Activated naive CD8-positive, alpha-beta T cell treated with anti-CD3 and anti-CD28 coated beads, Interleukin-2, amount 10 ng/mL, durations not matched to agents 7 days and 5 days (primary cell): ENCODE measurements around the gene CDK10. TPM values are rescaled to one million over a fixed set of nuclear protein-coding genes. Genes with fewer than 3 reads are reported as not detected.

Experiments
- ATAC-seq: fragments of 150-1000 bp; cut with Tn5 transposase; one replicate; pipeline ENCODE4 v1.10.0; 2021; ENCODE audit warnings: low read depth, moderate library complexity
- POLR2A ChIA-PET: fragments of 350-600 bp; sonication (Branson Sonifier 250); formaldehyde crosslinking; loops from one replicate; lab custom pipeline; 2021; ENCODE audit warnings: antibody characterized with exemption; lab: Charles Lee
- DNase-seq: peaks from one replicate; pipeline ENCODE4 v3.0.0; 2021
- H3K27ac Mint-ChIP-seq: one replicate; pipeline ENCODE4 v1.8.0; 2022; ENCODE audit warnings: mild to moderate bottlenecking, mixed read lengths
- H3K27me3 Mint-ChIP-seq: one replicate; pipeline ENCODE4 v1.8.0; 2022; ENCODE audit warnings: mild to moderate bottlenecking, moderate library complexity, mixed read lengths
- H3K36me3 Mint-ChIP-seq: one replicate; pipeline ENCODE4 v1.8.0; 2021; ENCODE audit warnings: mild to moderate bottlenecking, mixed read lengths
- H3K4me1 Mint-ChIP-seq: one replicate; pipeline ENCODE4 v1.8.0; 2021; ENCODE audit warnings: mixed read lengths
- H3K4me3 Mint-ChIP-seq: one replicate; pipeline ENCODE4 v1.8.0; 2022; ENCODE audit warnings: mild to moderate bottlenecking, moderate library complexity, mixed read lengths
- H3K9me3 Mint-ChIP-seq: one replicate; pipeline ENCODE4 v1.8.0; 2021; ENCODE audit warnings: mixed read lengths
- total RNA-seq, 2 experiments: library from RNA; stranded (reverse); gene quantifications; one replicate each; pipeline ENCODE4 v1.2.3, GENCODE V29; 2021

Gene CDK10
- total RNA-seq, 2 experiments from 2014 or later, result 103 to 104 TPM

DNA sequence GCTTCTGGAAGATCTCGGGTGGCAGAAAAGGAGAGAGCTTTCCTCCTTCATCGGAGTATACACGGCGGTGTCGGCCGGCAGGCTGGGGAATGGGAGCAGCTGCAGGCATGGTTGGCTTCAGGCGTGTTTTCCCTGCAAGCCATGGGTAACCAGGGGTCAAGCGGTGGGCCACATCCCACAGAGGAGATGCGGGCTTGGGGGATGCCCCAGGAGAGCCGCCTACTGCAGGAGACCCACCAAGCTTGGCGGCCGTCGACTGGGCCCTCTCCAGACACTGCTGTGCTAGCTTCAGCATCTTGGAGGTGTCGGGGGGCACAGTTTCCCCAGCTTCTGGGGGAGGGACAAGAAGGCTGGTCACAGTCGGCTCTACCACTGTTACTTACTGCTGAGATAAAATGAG is 30.0 kb downstream of the CDK10 start:
- Mint-ChIP-seq H3K4me1 (peaks cover 20% of the 10 kb centered on the region), H3K27me3 (no peaks in the 10 kb centered on the region), H3K4me3 (no peak overlapping the region), H3K9me3 (peaks cover 1% of the 10 kb centered on the region), H3K36me3 (peaks cover 5% of the 10 kb centered on the region), H3K27ac (no peak overlapping the region)
- ATAC-seq (no peak), DNase-seq (no peak)
- POLR2A ChIA-PET, result interaction anchor here (1.0 kb wide), 1 partner anchor 10 kb away, joined by 4 read pairs; no protein-coding TSS in a partner anchor

DNA sequence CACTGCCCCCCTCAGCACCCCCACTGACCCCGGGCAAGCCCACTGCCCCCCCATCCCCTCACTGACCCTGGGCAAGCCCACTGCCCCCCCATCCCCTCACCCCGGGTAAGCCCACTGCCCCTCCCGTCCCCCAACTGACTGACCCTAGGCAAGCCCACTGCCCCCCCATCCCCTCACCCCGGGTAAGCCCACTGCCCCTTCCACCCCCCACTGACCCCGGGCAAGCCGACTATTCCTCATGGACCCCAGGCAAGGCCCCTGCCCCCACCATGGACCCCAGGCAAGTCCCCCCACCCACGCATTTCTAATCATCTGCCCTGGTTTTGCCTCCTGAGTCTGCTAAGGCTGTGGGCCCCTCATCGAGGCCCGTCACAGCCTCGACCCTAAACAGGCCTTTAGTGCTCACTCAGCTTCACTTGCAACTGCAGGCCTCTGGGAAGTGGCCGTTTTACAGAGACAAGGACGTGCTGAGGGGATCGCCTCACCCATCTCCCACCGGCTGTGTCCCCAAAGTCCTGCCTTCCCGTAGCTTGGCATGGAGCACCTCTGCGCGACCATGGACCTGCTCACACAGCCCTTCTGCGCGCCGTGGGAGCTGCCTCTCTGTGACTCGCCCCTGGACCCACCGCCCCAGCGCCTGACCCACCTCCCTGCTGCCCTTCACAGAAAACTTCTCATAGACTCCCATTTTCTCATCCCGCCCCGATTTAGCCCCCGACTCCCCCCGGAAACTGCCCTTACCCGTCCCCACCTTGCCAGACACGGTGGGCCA is 30.6 kb downstream of the CDK10 start:
- POLR2A ChIA-PET, result interaction anchor here (1.0 kb wide), 1 partner anchor 11 kb away, joined by 4 read pairs; no protein-coding TSS in a partner anchor
- no peak for DNase-seq
- peaks cover 20% of the 10 kb centered on the region for H3K4me1 Mint-ChIP-seq
- H3K27me3 Mint-ChIP-seq, result no peaks in the 10 kb centered on the region
- H3K4me3 Mint-ChIP-seq, result no peak overlapping the region
- peak overlapping the region; percentile 54 for H3K27ac Mint-ChIP-seq
- H3K36me3 Mint-ChIP-seq, result peaks cover 5% of the 10 kb centered on the region
- ATAC-seq, result no peak
- peaks cover 1% of the 10 kb centered on the region for H3K9me3 Mint-ChIP-seq

DNA sequence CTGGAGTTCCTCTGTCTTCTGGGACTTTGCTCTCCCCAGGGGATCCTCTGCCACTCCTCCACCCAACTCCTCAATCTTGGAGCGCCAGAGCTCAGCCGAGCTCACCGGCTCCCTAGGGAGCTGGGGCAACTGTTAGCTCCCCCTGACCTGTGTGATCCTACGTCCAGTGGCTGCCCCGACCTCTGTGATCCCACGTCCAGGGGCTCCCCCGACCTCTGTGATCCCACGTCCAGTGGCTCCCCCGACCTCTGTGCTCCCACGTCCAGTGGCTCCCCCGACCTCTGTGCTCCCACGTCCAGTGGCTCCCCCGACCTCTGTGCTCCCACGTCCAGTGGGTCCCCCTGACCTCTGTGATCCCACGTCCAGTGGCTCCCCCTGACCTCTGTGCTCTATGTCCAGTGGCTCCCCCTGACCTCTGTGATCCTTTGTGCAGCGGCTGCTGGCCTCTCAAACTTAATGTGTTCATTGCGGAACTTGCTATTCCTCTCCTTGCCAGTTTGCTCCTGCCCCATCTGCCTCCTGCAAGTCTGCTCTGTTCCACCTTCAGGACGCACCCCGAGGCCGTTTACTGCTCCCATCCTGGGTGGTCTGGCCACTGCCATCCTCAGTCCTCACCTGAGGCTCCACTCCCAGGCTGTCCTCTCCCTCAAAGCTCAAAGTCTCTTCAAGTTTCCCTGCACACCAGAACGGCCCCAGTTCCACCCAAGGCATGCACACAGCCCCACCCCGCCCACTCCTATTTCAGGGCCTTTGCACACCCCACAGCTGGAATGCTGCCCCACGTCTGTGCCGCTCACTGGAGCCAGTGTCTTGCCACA is 31.4 kb downstream of the CDK10 start:
- H3K4me1 Mint-ChIP-seq, result peaks cover 23% of the 10 kb centered on the region
- H3K36me3 Mint-ChIP-seq, result peaks cover 10% of the 10 kb centered on the region
- H3K27ac Mint-ChIP-seq, result peak overlapping the region; percentile 7
- H3K4me3 Mint-ChIP-seq, result no peak overlapping the region
- peaks cover 1% of the 10 kb centered on the region for H3K9me3 Mint-ChIP-seq
- ATAC-seq, result no peak
- POLR2A ChIA-PET, result no interaction called here
- H3K27me3 Mint-ChIP-seq, result no peaks in the 10 kb centered on the region
- DNase-seq, result no peak

DNA sequence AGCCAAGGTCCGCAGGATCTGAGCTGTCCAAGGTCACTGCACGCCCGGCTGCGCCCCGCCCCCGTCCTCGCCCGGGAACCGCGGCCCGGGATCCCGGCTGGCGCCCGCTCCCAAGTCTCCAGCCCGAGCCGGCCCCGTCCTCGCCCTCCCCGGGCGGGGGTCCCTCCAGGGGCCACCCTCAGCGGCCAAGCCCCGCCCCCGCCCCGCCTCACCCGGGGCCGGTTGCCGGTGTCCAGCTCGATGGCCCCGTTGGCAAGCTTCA is 34.0 kb downstream of the CDK10 start:
- no peak for DNase-seq

DNA sequence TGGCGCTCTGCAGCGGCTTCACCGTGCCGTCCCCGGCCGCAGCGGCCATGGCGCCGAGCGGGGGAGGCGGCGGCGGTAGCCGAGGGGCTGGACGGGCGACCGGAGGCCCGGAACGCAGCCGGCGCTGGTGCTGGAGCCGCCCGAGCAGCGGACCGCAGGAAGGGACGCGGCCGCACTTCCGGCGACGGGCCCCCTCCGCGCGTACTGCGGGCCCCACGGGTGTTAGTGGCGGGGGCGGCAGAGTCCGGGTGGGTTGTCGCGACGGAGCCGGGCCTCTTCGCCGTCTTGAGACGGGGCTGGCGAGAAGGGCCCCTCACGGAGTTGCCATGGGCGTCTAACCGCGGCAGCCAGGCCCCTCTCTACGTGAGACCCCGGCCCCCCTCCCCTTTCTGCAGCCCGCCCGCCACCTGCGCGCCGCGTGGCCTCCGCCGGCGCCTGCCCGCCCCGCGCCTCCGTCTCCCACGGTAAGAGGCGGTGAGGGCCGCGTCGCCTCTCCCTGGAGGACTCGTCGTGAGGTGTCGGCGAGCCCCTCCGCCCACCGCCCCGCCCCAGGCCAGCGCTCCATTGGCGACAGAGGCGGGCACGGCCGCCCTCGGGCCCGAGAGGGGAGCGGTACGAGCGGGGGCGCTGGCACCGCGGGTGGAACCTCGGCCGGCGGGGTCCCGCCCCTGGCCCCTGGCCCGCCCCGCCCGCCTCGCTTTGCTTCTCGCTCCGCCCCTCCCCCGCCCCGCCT is 34.5 kb downstream of the CDK10 start, which contains the start of the genes VPS9D1 and ZNF276:
Gene VPS9D1, minus strand, starts transcription at position 86 of the 733 bp plus-strand sequence. Its CDS starts 37 bp downstream, at position 49.
Gene ZNF276, plus strand, starts transcription at position 725 of the 733 bp plus-strand sequence. CDS start 104 bp downstream, outside the sequence.
- H3K4me1 Mint-ChIP-seq, result peaks cover 32% of the 10 kb centered on the region
- H3K9me3 Mint-ChIP-seq, result no peaks in the 10 kb centered on the region
- DNase-seq (peak; percentile 90), ATAC-seq (peak; percentile 37)
- no peaks in the 10 kb centered on the region for H3K27me3 Mint-ChIP-seq
- peaks cover 12% of the 10 kb centered on the region for H3K36me3 Mint-ChIP-seq
- peak within 1 kb of the TSS; percentile 97 for H3K27ac Mint-ChIP-seq
- POLR2A ChIA-PET, result interaction anchor here (1.0 to 2.4 kb wide), 5 partner anchors 16 to 153 kb away, joined by 3 to 7 read pairs (median 4); partner anchors contain the start of genes SPATA2L and TCF25
- H3K4me3 Mint-ChIP-seq, result peak within 1 kb of the TSS; percentile 99

More for the DNA sequence above, 34.0 kb downstream of the CDK10 start:
- Mint-ChIP-seq H3K36me3 (peaks cover 12% of the 10 kb centered on the region), H3K27me3 (no peaks in the 10 kb centered on the region), H3K4me1 (peaks cover 32% of the 10 kb centered on the region), H3K27ac (peak overlapping the region; percentile 69), H3K9me3 (no peaks in the 10 kb centered on the region), H3K4me3 (peak overlapping the region; percentile 72)
- no peak for ATAC-seq
- POLR2A ChIA-PET, result interaction anchor here (1.0 to 2.4 kb wide), 5 partner anchors 17 to 153 kb away, joined by 3 to 7 read pairs (median 4); partner anchors contain the start of genes SPATA2L and TCF25

DNA sequence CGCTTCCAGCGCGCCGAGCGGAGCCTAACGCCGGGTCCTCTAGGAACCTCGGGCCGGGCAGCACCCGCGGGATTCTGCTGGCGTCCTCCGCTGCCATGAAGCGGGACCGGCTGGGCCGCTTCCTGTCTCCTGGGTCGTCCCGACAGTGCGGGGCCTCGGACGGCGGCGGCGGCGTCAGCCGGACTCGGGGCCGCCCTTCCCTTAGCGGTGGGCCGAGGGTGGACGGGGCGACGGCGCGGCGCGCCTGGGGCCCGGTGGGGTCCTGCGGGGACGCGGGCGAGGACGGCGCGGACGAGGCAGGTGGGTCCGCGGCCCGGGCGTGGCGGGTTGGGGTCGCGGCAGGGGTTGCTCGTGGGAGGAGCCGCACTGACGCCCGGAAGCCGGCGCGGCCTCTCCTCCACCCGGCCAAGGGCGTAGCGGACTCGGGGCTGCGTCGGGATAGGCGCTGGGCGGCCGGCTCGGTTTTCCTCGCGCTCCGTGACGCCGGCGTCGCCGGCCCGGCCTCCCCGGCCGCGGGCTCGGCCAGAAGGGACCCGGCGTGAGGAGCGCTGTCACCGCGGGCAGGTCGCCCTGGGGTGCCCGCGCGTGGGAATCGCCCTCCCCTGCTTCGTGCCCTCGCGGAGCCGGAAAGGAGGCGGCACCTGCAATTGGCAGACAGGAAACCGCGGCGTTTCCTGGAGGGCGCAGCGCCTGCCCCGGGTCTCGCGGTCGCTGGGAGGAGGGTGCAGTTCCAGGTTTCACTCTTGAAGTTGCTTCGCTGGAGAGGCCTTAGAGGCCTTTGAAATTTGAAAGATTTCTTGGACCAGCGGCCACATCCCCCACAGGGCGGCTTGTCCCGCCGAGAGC is 35.3 kb downstream of the CDK10 start:
- POLR2A ChIA-PET, result interaction anchor here (0.6 to 3.5 kb wide), 6 partner anchors 16 to 245 kb away, joined by 3 to 33 read pairs (median 6); partner anchors contain the start of gene SPATA2L
- Mint-ChIP-seq H3K4me3 (peak overlapping the region; percentile 99), H3K4me1 (peaks cover 33% of the 10 kb centered on the region), H3K36me3 (peaks cover 12% of the 10 kb centered on the region), H3K27ac (peak overlapping the region; percentile 97), H3K9me3 (no peaks in the 10 kb centered on the region), H3K27me3 (no peaks in the 10 kb centered on the region)
- ATAC-seq (peak; percentile 19), DNase-seq (peak; percentile 86)

DNA sequence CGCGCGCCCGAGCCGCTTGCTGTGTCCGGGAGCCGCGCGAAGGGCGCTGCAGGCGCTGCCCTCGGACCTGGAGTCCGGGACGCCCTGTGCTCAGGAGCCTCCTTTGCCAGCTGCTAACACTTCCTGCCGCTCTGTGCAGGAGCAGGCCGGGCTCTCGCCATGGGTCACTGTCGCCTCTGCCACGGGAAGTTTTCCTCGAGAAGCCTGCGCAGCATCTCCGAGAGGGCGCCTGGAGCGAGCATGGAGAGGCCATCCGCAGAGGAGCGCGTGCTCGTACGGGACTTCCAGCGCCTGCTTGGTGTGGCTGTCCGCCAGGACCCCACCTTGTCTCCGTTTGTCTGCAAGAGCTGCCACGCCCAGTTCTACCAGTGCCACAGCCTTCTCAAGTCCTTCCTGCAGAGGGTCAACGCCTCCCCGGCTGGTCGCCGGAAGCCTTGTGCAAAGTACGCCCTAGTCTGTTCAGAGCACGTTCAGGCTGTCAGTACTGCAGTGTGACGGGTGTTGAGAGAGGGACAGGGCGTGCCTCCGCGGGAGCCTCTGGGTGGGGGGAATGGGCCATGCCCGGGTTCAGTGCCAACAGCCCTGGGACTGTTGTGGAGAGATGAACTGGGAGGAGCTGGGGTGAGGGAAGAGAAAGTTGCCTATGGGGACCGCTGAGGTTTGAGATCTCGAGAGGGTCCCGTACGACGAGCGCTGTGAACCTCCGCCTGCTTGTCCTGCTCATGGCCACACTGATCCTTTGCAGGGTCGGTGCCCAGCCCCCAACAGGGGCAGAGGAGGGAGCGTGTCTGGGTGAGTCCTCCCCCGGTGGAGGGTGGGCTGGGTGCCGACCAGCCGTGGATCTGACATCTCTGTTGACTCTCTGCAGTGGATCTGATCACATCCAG is 36.1 kb downstream of the CDK10 start:
- Mint-ChIP-seq H3K4me3 (peak overlapping the region; percentile 99), H3K4me1 (peaks cover 42% of the 10 kb centered on the region), H3K9me3 (no peaks in the 10 kb centered on the region), H3K36me3 (peaks cover 16% of the 10 kb centered on the region), H3K27me3 (no peaks in the 10 kb centered on the region), H3K27ac (peak overlapping the region; percentile 97)
- POLR2A ChIA-PET, result interaction anchor here (0.6 to 3.5 kb wide), 12 partner anchors 9 to 246 kb away, joined by 3 to 33 read pairs (median 6); partner anchors contain the start of genes CHMP1A, SPATA2L, SPATA33 and TCF25
- ATAC-seq, result peak; percentile 46
- peak; percentile 79 for DNase-seq

DNA sequence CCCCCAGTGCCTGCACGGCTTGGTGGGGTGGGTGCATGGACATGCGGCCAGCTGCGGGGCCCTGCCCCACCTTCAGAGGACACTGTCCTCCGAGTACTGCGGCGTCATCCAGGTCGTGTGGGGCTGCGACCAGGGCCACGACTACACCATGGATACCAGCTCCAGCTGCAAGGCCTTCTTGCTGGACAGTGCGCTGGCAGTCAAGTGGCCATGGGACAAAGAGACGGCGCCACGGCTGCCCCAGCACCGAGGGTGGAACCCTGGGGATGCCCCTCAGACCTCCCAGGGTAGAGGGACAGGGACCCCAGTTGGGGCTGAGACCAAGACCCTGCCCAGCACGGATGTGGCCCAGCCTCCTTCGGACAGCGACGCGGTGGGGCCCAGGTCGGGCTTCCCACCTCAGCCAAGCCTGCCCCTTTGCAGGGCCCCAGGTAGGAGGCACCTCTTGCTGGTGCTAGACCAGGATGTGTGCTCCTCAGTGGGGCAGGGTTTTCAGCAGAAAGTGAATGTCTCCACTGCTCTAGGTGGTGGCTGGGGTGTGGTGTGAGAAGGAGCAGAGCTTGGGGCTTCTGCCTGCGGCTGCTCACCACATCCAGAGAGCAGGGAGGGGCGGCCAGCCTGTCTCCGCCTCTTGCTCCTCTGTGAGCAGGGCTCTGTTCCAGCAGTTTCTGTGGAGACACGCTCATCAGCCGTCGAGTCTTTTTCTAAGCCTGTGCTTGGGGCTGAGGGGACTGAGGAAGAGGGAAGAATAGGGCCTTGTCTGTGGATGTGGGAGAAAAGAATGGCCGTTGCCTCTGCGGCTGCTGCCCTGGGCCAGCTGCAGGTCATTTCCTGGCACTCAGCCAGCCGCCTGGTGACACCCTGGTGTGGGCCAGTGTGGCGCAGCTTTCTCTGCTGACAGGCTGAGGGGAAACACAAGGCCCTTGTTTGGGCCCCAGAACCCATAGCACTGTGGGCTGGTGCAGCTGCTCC is 37.1 kb downstream of the CDK10 start:
- ATAC-seq (peak; percentile 63), DNase-seq (peak; percentile 86)
- POLR2A ChIA-PET, result interaction anchor here (1.0 to 3.5 kb wide), 21 partner anchors 9 to 216 kb away, joined by 3 to 33 read pairs (median 6); partner anchors contain the start of genes CDK10, CHMP1A, SPATA2L and SPATA33
- peaks cover 39% of the 10 kb centered on the region for H3K4me1 Mint-ChIP-seq
- H3K4me3 Mint-ChIP-seq, result peak overlapping the region; percentile 99
- H3K36me3 Mint-ChIP-seq, result peaks cover 16% of the 10 kb centered on the region
- H3K27ac Mint-ChIP-seq, result peak overlapping the region; percentile 97
- H3K27me3 Mint-ChIP-seq, result no peaks in the 10 kb centered on the region
- H3K9me3 Mint-ChIP-seq, result no peaks in the 10 kb centered on the region

DNA sequence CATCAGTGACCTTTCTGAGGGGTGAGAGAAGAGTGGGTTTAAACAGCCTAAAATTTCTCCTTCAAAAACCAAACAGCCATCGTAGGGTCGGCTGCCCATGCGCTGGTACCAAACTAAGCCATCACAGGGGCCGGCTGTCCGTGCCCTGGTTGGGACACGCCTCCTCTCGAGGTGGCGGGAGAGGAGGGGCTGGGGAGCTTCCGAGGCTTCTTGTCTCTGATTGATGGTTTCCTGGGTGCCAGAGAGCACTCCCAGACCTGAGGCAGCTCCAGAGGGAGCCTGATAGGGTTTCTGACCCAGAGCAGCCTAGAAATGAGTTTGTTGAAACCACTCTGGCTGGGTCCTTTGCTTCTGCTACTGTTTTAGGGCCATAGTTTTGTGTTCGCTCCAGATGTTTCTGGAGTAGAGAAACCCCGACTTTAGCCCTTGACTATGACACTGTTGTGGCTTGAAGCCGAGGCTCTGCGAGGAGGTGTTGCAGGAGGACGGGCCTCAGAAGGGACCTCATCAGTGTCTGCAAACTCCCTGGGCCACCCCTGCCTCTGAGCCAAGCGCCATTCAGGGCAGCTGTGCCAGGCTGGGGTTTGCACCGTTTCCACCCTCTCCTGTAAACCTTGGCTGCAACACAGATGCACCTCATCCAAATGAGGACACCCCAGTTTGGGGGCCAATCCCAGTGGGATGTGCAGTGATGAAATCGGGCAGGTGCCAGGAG is 41.1 kb downstream of the CDK10 start:
- DNase-seq (no peak), ATAC-seq (no peak)
- H3K9me3 Mint-ChIP-seq, result no peaks in the 10 kb centered on the region
- H3K4me1 Mint-ChIP-seq, result peaks cover 28% of the 10 kb centered on the region
- peaks cover 30% of the 10 kb centered on the region for H3K36me3 Mint-ChIP-seq
- peak overlapping the region; percentile 66 for H3K27ac Mint-ChIP-seq
- POLR2A ChIA-PET, result interaction anchor here (0.6 to 1.6 kb wide), 5 partner anchors 11 to 149 kb away, joined by 3 to 5 read pairs (median 3); no protein-coding TSS in a partner anchor
- no peaks in the 10 kb centered on the region for H3K27me3 Mint-ChIP-seq
- peak overlapping the region; percentile 45 for H3K4me3 Mint-ChIP-seq

DNA sequence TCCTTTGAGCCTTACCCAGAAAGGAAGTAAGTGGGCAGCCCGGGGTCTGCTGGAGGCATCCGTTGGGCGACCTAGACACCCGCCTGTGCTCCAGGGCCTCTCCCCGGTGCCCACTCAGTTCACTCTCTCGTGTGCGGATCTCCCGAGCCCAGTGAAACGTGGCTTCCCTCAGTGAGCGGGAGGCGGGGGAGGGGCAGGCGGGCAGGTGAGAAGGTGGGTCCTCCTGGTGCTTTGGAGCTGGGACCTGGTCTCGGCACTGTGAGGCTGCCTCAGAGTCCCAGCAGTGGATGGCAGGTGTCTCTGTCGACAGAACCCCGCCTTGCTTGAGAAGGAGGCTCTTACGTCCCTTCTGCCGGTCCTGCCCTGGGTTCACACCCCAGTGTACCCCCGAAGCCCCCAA is 42.8 kb downstream of the CDK10 start:
- peaks cover 19% of the 10 kb centered on the region for H3K4me1 Mint-ChIP-seq
- no peaks in the 10 kb centered on the region for H3K27me3 Mint-ChIP-seq
- H3K4me3 Mint-ChIP-seq, result no peak overlapping the region
- H3K36me3 Mint-ChIP-seq, result peaks cover 33% of the 10 kb centered on the region
- no peak overlapping the region for H3K27ac Mint-ChIP-seq
- POLR2A ChIA-PET, result interaction anchor here (0.9 kb wide), 1 partner anchor 32 kb away, joined by 5 read pairs; no protein-coding TSS in a partner anchor
- no peaks in the 10 kb centered on the region for H3K9me3 Mint-ChIP-seq
- DNase-seq, result no peak
- no peak for ATAC-seq
